SJCRH30 (cell line): ENCODE data around the gene HMCN2. TPM values are rescaled to one million over a fixed set of nuclear protein-coding genes. Genes with fewer than 3 reads are reported as not detected.
A peak's percentile ranks its signal among the peaks of the same experiment; 100 is the strongest.

Source experiments
- DNase-seq, 2 experiments: peaks; one replicate each; pipeline ENCODE4 v3.0.0-alpha.2; 2015 to 2020
- H3K27ac ChIP-seq: fragments of 250-450 bp; sonication (Bioruptor Pico); 2 replicates; pipeline ENCODE4 v1.5.1; 2020; ENCODE audit warnings: mild to moderate bottlenecking, moderate library complexity
- H3K27me3 ChIP-seq: fragments of 250-450 bp; sonication (Bioruptor Pico); 2 replicates; pipeline ENCODE4 v1.5.1; 2020; ENCODE audit warnings: mild to moderate bottlenecking, moderate library complexity
- H3K36me3 ChIP-seq: fragments of 250-450 bp; sonication (Bioruptor Pico); 2 replicates; pipeline ENCODE4 v1.5.1; 2020; ENCODE audit warnings: mild to moderate bottlenecking, moderate library complexity
- H3K4me1 ChIP-seq: fragments of 250-450 bp; sonication (Bioruptor Pico); 2 replicates; pipeline ENCODE4 v1.5.1; 2020; ENCODE audit warnings: mild to moderate bottlenecking, moderate library complexity
- H3K4me3 ChIP-seq: fragments of 250-450 bp; sonication (Bioruptor Pico); 2 replicates; pipeline ENCODE4 v1.5.1; 2020; ENCODE audit warnings: mild to moderate bottlenecking, moderate library complexity
- H3K9me3 ChIP-seq: fragments of 250-450 bp; sonication (Bioruptor Pico); replicated peaks from 2 replicates; pipeline ENCODE4 v1.5.1; 2020; ENCODE audit warnings: mild to moderate bottlenecking, moderate library complexity
- total RNA-seq: library from RNA; depleted of rRNA; stranded (reverse); fragments of >200 nt; shearing (Covaris generic); gene quantifications from 2 replicates; pipeline ENCODE4 v1.2.3, GENCODE V29; 2014

HMCN2 gene
- total RNA-seq, 1 experiment from 2014 or later = 5.6 TPM

- no peaks in the 10 kb centered on the region for H3K36me3 ChIP-seq
- H3K4me1 ChIP-seq = peaks cover 3% of the 10 kb centered on the region; the same call in 1 of the 2 replicates
- H3K27ac ChIP-seq = no peak overlapping the region
- no peak overlapping the region for H3K4me3 ChIP-seq
- H3K9me3 ChIP-seq = no peaks in the 10 kb centered on the region
- DNase-seq = no peak
- H3K27me3 ChIP-seq = no peaks in the 10 kb centered on the region
Measured at GRCh38 chr9:130414081-130414731, 148.6 kb downstream of the HMCN2 start.

- Histone ChIP-seq H3K9me3 (no peaks in the 10 kb centered on the region), H3K36me3 (no peaks in the 10 kb centered on the region), H3K27me3 (no peaks in the 10 kb centered on the region), H3K27ac (no peak overlapping the region), H3K4me1 (peaks cover 4% of the 10 kb centered on the region), H3K4me3 (no peak overlapping the region)
- no peak for DNase-seq
Measured at GRCh38 chr9:130414910-130415746, 149.6 kb downstream of the HMCN2 start.

GRCh38 chr9:130417602-130418001 is 152.0 kb downstream of the HMCN2 start:
- H3K4me1 ChIP-seq = peaks cover 24% of the 10 kb centered on the region
- no peak for DNase-seq

GRCh38 chr9:130418776-130419175 is 153.2 kb downstream of the HMCN2 start:
- H3K36me3 ChIP-seq = no peaks in the 10 kb centered on the region
- H3K9me3 ChIP-seq = no peaks in the 10 kb centered on the region
- H3K4me3 ChIP-seq = no peak overlapping the region
- no peak overlapping the region for H3K27ac ChIP-seq
- no peak for DNase-seq
- no peaks in the 10 kb centered on the region for H3K27me3 ChIP-seq
- peaks cover 33% of the 10 kb centered on the region for H3K4me1 ChIP-seq

More at GRCh38 chr9:130417602-130418001, 152.0 kb downstream of the HMCN2 start:
- Histone ChIP-seq H3K9me3 (no peaks in the 10 kb centered on the region), H3K36me3 (no peaks in the 10 kb centered on the region), H3K27me3 (no peaks in the 10 kb centered on the region), H3K4me3 (no peak overlapping the region), H3K27ac (no peak overlapping the region)

- H3K4me1 ChIP-seq = peaks cover 33% of the 10 kb centered on the region
- H3K27me3 ChIP-seq = no peaks in the 10 kb centered on the region
- no peak for DNase-seq
- H3K9me3 ChIP-seq = no peaks in the 10 kb centered on the region
- no peak overlapping the region for H3K4me3 ChIP-seq
- no peaks in the 10 kb centered on the region for H3K36me3 ChIP-seq
- no peak overlapping the region for H3K27ac ChIP-seq
Measured at GRCh38 chr9:130419521-130420035, 154.0 kb downstream of the HMCN2 start.

- Histone ChIP-seq H3K9me3 (no peaks in the 10 kb centered on the region), H3K4me3 (peak overlapping the region; percentile 36), H3K4me1 (peaks cover 40% of the 10 kb centered on the region), H3K36me3 (no peaks in the 10 kb centered on the region), H3K27ac (peak overlapping the region; percentile 98), H3K27me3 (no peaks in the 10 kb centered on the region)
- DNase-seq = peak; percentile 89 to 92
Measured at GRCh38 chr9:130421154-130421801, 155.7 kb downstream of the HMCN2 start.

- no peaks in the 10 kb centered on the region for H3K27me3 ChIP-seq
- peak; percentile 98 for DNase-seq
- peaks cover 41% of the 10 kb centered on the region for H3K4me1 ChIP-seq
- H3K27ac ChIP-seq = peak overlapping the region; percentile 98
- H3K9me3 ChIP-seq = no peaks in the 10 kb centered on the region
- no peaks in the 10 kb centered on the region for H3K36me3 ChIP-seq
- H3K4me3 ChIP-seq = peak overlapping the region; percentile 36
Measured at GRCh38 chr9:130421802-130422276, 156.3 kb downstream of the HMCN2 start.

- no peak for DNase-seq
- Histone ChIP-seq H3K4me1 (peaks cover 44% of the 10 kb centered on the region), H3K36me3 (no peaks in the 10 kb centered on the region), H3K27me3 (no peaks in the 10 kb centered on the region), H3K27ac (peak overlapping the region; percentile 98), H3K4me3 (no peak overlapping the region), H3K9me3 (no peaks in the 10 kb centered on the region)
Measured at GRCh38 chr9:130422546-130422945, 157.0 kb downstream of the HMCN2 start.

- Histone ChIP-seq H3K27ac (peak overlapping the region; percentile 98; the same call in 1 of the 2 replicates), H3K27me3 (no peaks in the 10 kb centered on the region), H3K4me1 (peaks cover 44% of the 10 kb centered on the region), H3K4me3 (no peak overlapping the region), H3K9me3 (no peaks in the 10 kb centered on the region), H3K36me3 (no peaks in the 10 kb centered on the region)
- DNase-seq = no peak
Measured at GRCh38 chr9:130423272-130423671, 157.7 kb downstream of the HMCN2 start.

- H3K36me3 ChIP-seq = no peaks in the 10 kb centered on the region
- H3K4me3 ChIP-seq = no peak overlapping the region
- no peak for DNase-seq
- peaks cover 44% of the 10 kb centered on the region for H3K4me1 ChIP-seq
- no peak overlapping the region for H3K27ac ChIP-seq
- no peaks in the 10 kb centered on the region for H3K9me3 ChIP-seq
- no peaks in the 10 kb centered on the region for H3K27me3 ChIP-seq
Measured at GRCh38 chr9:130424595-130425454, 159.3 kb downstream of the HMCN2 start.

- peak in 1 of 2 experiments; percentile 49 for DNase-seq
- Histone ChIP-seq H3K27ac (no peak overlapping the region), H3K9me3 (no peaks in the 10 kb centered on the region), H3K36me3 (no peaks in the 10 kb centered on the region), H3K4me1 (peaks cover 35% of the 10 kb centered on the region), H3K27me3 (no peaks in the 10 kb centered on the region), H3K4me3 (no peak overlapping the region)
Measured at GRCh38 chr9:130425741-130426466, 160.3 kb downstream of the HMCN2 start.

GRCh38 chr9:130426467-130426773 is 160.9 kb downstream of the HMCN2 start:
- Histone ChIP-seq H3K9me3 (no peaks in the 10 kb centered on the region), H3K36me3 (no peaks in the 10 kb centered on the region), H3K4me1 (peaks cover 30% of the 10 kb centered on the region), H3K4me3 (no peak overlapping the region), H3K27me3 (no peaks in the 10 kb centered on the region), H3K27ac (no peak overlapping the region)
- DNase-seq = no peak

GRCh38 chr9:130426883-130427282 is 161.3 kb downstream of the HMCN2 start:
- no peaks in the 10 kb centered on the region for H3K27me3 ChIP-seq
- no peak overlapping the region for H3K4me3 ChIP-seq
- no peaks in the 10 kb centered on the region for H3K9me3 ChIP-seq
- H3K4me1 ChIP-seq = peaks cover 28% of the 10 kb centered on the region
- H3K27ac ChIP-seq = no peak overlapping the region
- no peaks in the 10 kb centered on the region for H3K36me3 ChIP-seq
- no peak for DNase-seq

GRCh38 chr9:130427326-130427725 is 161.8 kb downstream of the HMCN2 start:
- H3K27ac ChIP-seq = no peak overlapping the region
- peaks cover 29% of the 10 kb centered on the region for H3K4me1 ChIP-seq
- no peaks in the 10 kb centered on the region for H3K9me3 ChIP-seq
- H3K36me3 ChIP-seq = no peaks in the 10 kb centered on the region
- H3K27me3 ChIP-seq = no peaks in the 10 kb centered on the region
- DNase-seq = no peak
- no peak overlapping the region for H3K4me3 ChIP-seq
